ENCODE measurements around the gene RNF40. TPM values are rescaled to one million over a fixed set of nuclear protein-coding genes. Genes with fewer than 3 reads are reported as not detected.
"Not testable (repeated sequence)": the region's sequence is repeated elsewhere in the genome, so short reads cannot be mapped to it uniquely, and the experiment has no call there.

RNF40 gene
- total RNA-seq, 1 experiment from 2014 or later, result 57.9 TPM

GRCh38 chr16:30802936-30803335 lies 40.8 kb downstream of the RNF40 start:
- no peaks in the 10 kb centered on the region for H3K36me3 ChIP-seq (ENCODE audit: insufficient read depth, low read length)
- no peaks in the 10 kb centered on the region for H4K20me1 ChIP-seq (ENCODE audit: insufficient read depth, low read depth, low read length)
- DNase-seq, result no peak
- no peaks in the 10 kb centered on the region for H3K27me3 ChIP-seq (ENCODE audit: low read length)
- no peak overlapping the region for H3K9ac ChIP-seq (ENCODE audit: low read length)
- H3K79me2 ChIP-seq (ENCODE audit: low read length), result no peaks in the 10 kb centered on the region
- H3K4me2 ChIP-seq (ENCODE audit: low read depth, low read length, poor library complexity, severe bottlenecking), result no peak overlapping the region
- H3K4me3 ChIP-seq (ENCODE audit: low read length), result no peak overlapping the region
- H3K9me2 ChIP-seq (replicated peaks; ENCODE audit: insufficient read depth, low read length), result no peaks in the 10 kb centered on the region
- H2AFZ ChIP-seq (ENCODE audit: low read length), result no peak overlapping the region
- H3K4me1 ChIP-seq (ENCODE audit: low read length), result no peaks in the 10 kb centered on the region
- no peaks in the 10 kb centered on the region for H3K9me3 ChIP-seq (ENCODE audit: low read length)
- H3K27ac ChIP-seq (ENCODE audit: low read length), result no peak overlapping the region

DNA sequence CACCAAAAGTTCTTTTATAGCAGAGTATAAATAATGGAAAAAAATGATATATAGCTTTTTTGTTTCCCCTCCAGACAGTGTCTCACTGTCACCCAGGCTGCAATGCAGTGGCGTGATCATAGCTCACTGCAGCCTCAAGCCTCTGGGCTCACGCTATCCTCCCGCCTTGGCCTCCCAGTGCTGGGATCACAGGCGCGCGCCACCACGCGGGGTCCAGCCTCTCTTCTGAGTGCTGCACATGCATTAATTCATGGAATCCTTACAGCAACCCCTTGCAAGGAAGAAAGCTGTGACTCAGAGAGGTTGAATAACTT lies 42.9 kb downstream of the RNF40 start:
- Histone ChIP-seq H3K4me3 (ENCODE audit: low read length) (no peak overlapping the region), H3K4me1 (ENCODE audit: low read length) (no peaks in the 10 kb centered on the region), H3K9me2 (replicated peaks; ENCODE audit: insufficient read depth, low read length) (no peaks in the 10 kb centered on the region), H2AFZ (ENCODE audit: low read length) (no peak overlapping the region), H3K4me2 (ENCODE audit: low read depth, low read length, poor library complexity, severe bottlenecking) (no peak overlapping the region), H3K27me3 (ENCODE audit: low read length) (no peaks in the 10 kb centered on the region), H3K36me3 (ENCODE audit: insufficient read depth, low read length) (no peaks in the 10 kb centered on the region), H3K79me2 (ENCODE audit: low read length) (no peaks in the 10 kb centered on the region), H3K9me3 (ENCODE audit: low read length) (no peaks in the 10 kb centered on the region), H3K9ac (ENCODE audit: low read length) (no peak overlapping the region), H4K20me1 (ENCODE audit: insufficient read depth, low read depth, low read length) (no peaks in the 10 kb centered on the region), H3K27ac (ENCODE audit: low read length) (no peak overlapping the region)
- no peak for DNase-seq

DNA sequence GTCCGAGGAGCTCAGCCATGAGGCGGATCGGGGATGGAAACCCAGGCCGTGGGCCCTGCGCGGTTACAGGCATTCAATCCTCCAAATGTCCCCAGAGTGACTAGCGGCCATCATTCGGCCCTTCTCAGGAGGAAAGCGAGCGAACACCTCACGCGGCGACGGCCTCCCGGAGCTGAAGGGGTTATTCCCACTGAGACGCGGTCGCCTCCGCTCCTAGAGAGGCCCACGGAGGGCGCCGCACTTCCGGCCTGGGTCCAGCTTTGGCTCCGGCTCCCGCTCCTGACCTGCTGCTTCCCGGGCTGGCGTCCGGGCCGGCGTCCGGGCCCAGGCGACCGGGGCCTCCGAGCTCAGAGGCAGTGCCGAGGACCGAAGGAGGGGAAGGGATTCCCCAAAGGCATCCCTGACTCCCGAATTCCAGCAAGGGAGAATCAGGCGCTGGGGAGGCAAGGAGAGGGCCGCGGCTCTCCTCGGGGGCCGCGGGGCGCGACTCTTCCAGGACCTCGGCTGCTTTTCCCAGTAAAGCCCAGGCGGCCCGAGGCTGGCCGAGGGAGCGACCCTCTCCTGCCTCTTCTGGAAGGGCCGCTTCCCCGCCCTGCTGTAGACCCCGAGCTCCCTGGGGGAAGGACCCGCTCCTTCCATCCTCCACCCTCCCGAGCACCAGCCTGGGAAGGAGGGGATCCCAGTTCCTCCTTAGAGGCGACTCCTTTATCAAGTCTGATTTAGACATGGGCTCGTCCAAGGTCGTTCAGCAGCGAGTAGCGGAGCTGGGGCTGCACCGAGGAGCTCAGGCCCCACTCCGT lies 43.4 kb downstream of the RNF40 start:
- Histone ChIP-seq H3K4me1 (ENCODE audit: low read length) (no peaks in the 10 kb centered on the region), H3K36me3 (ENCODE audit: insufficient read depth, low read length) (no peaks in the 10 kb centered on the region), H3K79me2 (ENCODE audit: low read length) (no peaks in the 10 kb centered on the region), H3K4me2 (ENCODE audit: low read depth, low read length, poor library complexity, severe bottlenecking) (no peak overlapping the region), H2AFZ (ENCODE audit: low read length) (no peak overlapping the region), H3K4me3 (ENCODE audit: low read length) (no peak overlapping the region), H4K20me1 (ENCODE audit: insufficient read depth, low read depth, low read length) (no peaks in the 10 kb centered on the region), H3K27ac (ENCODE audit: low read length) (no peak overlapping the region), H3K9me3 (ENCODE audit: low read length) (no peaks in the 10 kb centered on the region), H3K9me2 (replicated peaks; ENCODE audit: insufficient read depth, low read length) (no peaks in the 10 kb centered on the region), H3K9ac (ENCODE audit: low read length) (no peak overlapping the region), H3K27me3 (ENCODE audit: low read length) (no peaks in the 10 kb centered on the region)
- no peak for DNase-seq

DNA sequence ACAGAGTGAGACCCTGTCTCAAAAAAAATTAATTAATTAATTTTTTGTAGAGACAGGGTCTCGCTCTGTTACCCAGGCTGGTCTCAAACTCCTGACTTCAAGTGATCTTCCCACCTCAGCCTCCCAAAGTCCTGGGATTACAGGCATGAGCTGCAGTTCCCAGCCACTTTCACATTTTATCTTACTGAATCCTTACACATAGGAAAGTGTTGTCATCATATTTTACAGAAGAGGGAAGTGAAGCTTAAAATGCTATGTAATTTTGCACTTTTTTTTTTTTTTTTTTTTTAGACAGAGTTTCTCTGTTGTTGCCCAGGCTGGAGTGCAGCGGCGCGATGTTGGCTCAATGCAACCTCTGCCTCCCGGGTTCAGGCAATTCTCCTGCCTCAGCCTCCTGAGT lies 46.0 kb downstream of the RNF40 start:
- H3K9me3 ChIP-seq (ENCODE audit: low read length), result no peaks in the 10 kb centered on the region
- H3K9ac ChIP-seq (ENCODE audit: low read length), result no peak overlapping the region
- no peak overlapping the region for H2AFZ ChIP-seq (ENCODE audit: low read length)

GRCh38 chr16:30808890-30809426 lies 46.8 kb downstream of the RNF40 start:
- not testable (repeated sequence) for H3K9me3 ChIP-seq (ENCODE audit: low read length); H3K9ac ChIP-seq (ENCODE audit: low read length); H2AFZ ChIP-seq (ENCODE audit: low read length); H4K20me1 ChIP-seq (ENCODE audit: insufficient read depth, low read depth, low read length); H3K9me2 ChIP-seq (replicated peaks; ENCODE audit: insufficient read depth, low read length); H3K4me1 ChIP-seq (ENCODE audit: low read length); DNase-seq; H3K36me3 ChIP-seq (ENCODE audit: insufficient read depth, low read length); H3K79me2 ChIP-seq (ENCODE audit: low read length); H3K4me3 ChIP-seq (ENCODE audit: low read length); H3K27ac ChIP-seq (ENCODE audit: low read length); H3K27me3 ChIP-seq (ENCODE audit: low read length); H3K4me2 ChIP-seq (ENCODE audit: low read depth, low read length, poor library complexity, severe bottlenecking)

More for the DNA sequence above, 46.0 kb downstream of the RNF40 start:
- no peaks in the 10 kb centered on the region for H3K36me3 ChIP-seq (ENCODE audit: insufficient read depth, low read length)
- H3K27me3 ChIP-seq (ENCODE audit: low read length), result no peaks in the 10 kb centered on the region
- no peak overlapping the region for H3K4me2 ChIP-seq (ENCODE audit: low read depth, low read length, poor library complexity, severe bottlenecking)
- no peak for DNase-seq
- H3K4me3 ChIP-seq (ENCODE audit: low read length), result no peak overlapping the region
- H3K79me2 ChIP-seq (ENCODE audit: low read length), result no peaks in the 10 kb centered on the region
- no peak overlapping the region for H3K27ac ChIP-seq (ENCODE audit: low read length)
- no peaks in the 10 kb centered on the region for H3K9me2 ChIP-seq (replicated peaks; ENCODE audit: insufficient read depth, low read length)
- H3K4me1 ChIP-seq (ENCODE audit: low read length), result no peaks in the 10 kb centered on the region
- H4K20me1 ChIP-seq (ENCODE audit: insufficient read depth, low read depth, low read length), result no peaks in the 10 kb centered on the region

- H3K9me2 ChIP-seq (replicated peaks; ENCODE audit: insufficient read depth, low read length); H3K9me3 ChIP-seq (ENCODE audit: low read length); H3K36me3 ChIP-seq (ENCODE audit: insufficient read depth, low read length); H3K27me3 ChIP-seq (ENCODE audit: low read length); H3K4me1 ChIP-seq (ENCODE audit: low read length); H3K4me3 ChIP-seq (ENCODE audit: low read length); H3K27ac ChIP-seq (ENCODE audit: low read length); H4K20me1 ChIP-seq (ENCODE audit: insufficient read depth, low read depth, low read length); H3K9ac ChIP-seq (ENCODE audit: low read length); H2AFZ ChIP-seq (ENCODE audit: low read length); H3K4me2 ChIP-seq (ENCODE audit: low read depth, low read length, poor library complexity, severe bottlenecking); DNase-seq; H3K79me2 ChIP-seq (ENCODE audit: low read length): not testable (repeated sequence)
Measured at GRCh38 chr16:30809675-30810074, 47.6 kb downstream of the RNF40 start.

DNA sequence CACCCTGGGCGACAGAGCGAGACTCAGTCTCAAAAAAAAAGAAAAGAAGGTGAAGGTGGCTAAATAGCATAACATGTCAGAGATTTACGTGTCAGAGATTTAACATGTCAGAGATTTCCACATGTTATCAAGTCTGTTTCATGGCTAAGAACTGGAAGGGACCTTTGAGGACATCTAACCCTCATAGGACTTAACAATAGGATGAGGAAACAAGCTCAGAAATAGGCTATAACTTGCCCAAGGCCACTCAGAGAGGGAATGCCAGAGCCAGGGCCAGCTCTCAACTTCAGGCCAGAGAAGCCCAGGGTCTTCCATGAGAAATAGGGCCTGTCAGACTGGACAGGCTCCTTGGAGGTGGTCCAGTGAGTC lies 51.7 kb downstream of the RNF40 start:
- Histone ChIP-seq H4K20me1 (ENCODE audit: insufficient read depth, low read depth, low read length) (no peaks in the 10 kb centered on the region), H3K9ac (ENCODE audit: low read length) (peak overlapping the region; percentile 65), H2AFZ (ENCODE audit: low read length) (peak overlapping the region; percentile 90), H3K27ac (ENCODE audit: low read length) (no peak overlapping the region; the same call in 1 of the 2 replicates), H3K36me3 (ENCODE audit: insufficient read depth, low read length) (no peaks in the 10 kb centered on the region), H3K9me3 (ENCODE audit: low read length) (no peaks in the 10 kb centered on the region), H3K4me3 (ENCODE audit: low read length) (peak overlapping the region; percentile 69), H3K9me2 (replicated peaks; ENCODE audit: insufficient read depth, low read length) (no peaks in the 10 kb centered on the region), H3K4me1 (ENCODE audit: low read length) (peaks cover 12% of the 10 kb centered on the region), H3K27me3 (ENCODE audit: low read length) (no peaks in the 10 kb centered on the region), H3K79me2 (ENCODE audit: low read length) (no peaks in the 10 kb centered on the region), H3K4me2 (ENCODE audit: low read depth, low read length, poor library complexity, severe bottlenecking) (peak overlapping the region; percentile 68)
- DNase-seq, result no peak

DNA sequence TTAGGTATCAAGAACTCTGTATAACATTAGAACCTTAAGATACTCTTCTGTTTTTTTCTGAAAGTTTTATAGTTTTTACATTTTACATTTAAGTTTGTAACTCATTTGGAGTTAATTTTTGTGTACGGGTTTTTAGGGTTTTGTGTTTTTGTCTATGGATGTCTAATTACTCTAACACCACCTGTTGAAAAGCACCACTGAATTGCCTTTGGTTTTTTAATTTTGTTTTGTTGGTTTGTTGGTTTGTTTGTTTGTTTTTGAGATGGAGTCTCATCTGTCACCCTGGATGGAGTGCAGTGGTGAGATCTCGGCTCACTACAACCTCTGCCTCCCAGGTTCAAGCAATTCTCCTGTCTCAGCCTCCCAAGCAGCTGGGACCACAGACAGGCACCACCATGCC lies 54.6 kb downstream of the RNF40 start:
- Histone ChIP-seq H3K9me3 (ENCODE audit: low read length) (no peaks in the 10 kb centered on the region), H3K9me2 (replicated peaks; ENCODE audit: insufficient read depth, low read length) (no peaks in the 10 kb centered on the region), H3K27me3 (ENCODE audit: low read length) (no peaks in the 10 kb centered on the region), H3K27ac (ENCODE audit: low read length) (no peak overlapping the region), H3K36me3 (ENCODE audit: insufficient read depth, low read length) (no peaks in the 10 kb centered on the region), H4K20me1 (ENCODE audit: insufficient read depth, low read depth, low read length) (no peaks in the 10 kb centered on the region), H3K4me2 (ENCODE audit: low read depth, low read length, poor library complexity, severe bottlenecking) (no peak overlapping the region), H3K4me3 (ENCODE audit: low read length) (no peak overlapping the region), H2AFZ (ENCODE audit: low read length) (no peak overlapping the region), H3K79me2 (ENCODE audit: low read length) (no peaks in the 10 kb centered on the region), H3K4me1 (ENCODE audit: low read length) (peaks cover 12% of the 10 kb centered on the region), H3K9ac (ENCODE audit: low read length) (no peak overlapping the region)
- DNase-seq, result no peak
